ENCODE data around the gene BTBD2.

DNA sequence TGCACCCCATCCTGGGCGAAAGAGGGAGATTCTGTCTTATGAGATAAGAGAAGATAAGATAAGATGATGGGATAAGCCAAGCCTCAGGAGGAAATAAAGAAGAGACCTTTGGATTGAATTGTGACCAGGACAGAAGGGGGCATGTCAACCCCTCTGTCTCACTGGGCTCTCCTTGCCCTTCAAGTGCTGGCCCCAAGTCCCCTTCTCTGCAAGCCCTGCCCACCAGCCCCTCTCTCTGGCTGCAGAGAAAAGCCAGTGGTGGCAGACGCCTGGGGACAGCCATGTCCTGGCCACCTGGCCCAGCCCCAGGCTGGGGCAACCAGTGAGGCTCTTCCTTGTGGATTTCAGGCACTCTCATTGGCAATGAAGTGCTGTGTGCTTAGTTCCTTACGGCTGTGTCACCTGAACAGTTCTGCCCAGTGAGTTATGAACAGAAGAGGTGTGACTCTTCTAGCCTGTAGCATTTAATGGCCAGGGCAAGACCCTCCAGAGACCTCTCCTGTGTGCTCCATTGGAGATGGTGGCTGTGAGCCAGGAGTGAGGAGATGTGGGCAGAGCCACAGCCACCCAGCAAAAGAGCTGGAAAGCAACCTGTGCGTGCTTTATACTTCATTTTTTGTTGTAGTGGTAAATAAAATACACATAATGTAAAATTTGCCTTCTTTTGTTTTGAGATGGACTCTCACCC lies 6.1 kb upstream of the BTBD2 start:
- TF ChIP-seq, protein P1, sequence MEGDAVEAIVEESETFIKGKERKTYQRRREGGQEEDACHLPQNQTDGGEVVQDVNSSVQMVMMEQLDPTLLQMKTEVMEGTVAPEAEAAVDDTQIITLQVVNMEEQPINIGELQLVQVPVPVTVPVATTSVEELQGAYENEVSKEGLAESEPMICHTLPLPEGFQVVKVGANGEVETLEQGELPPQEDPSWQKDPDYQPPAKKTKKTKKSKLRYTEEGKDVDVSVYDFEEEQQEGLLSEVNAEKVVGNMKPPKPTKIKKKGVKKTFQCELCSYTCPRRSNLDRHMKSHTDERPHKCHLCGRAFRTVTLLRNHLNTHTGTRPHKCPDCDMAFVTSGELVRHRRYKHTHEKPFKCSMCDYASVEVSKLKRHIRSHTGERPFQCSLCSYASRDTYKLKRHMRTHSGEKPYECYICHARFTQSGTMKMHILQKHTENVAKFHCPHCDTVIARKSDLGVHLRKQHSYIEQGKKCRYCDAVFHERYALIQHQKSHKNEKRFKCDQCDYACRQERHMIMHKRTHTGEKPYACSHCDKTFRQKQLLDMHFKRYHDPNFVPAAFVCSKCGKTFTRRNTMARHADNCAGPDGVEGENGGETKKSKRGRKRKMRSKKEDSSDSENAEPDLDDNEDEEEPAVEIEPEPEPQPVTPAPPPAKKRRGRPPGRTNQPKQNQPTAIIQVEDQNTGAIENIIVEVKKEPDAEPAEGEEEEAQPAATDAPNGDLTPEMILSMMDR (conservative IDR thresholded peaks at IDR 0.05; ENCODE audit: low read length), result no peak
- TF ChIP-seq EZH2phosphoT487 (IDR thresholded peaks at IDR 0.05; ENCODE audit: borderline replicate concordance), result no peak

Measured in Loucy (cell line).